Vagina (tissue), 2 donors: Measurements from ENCODE around the gene SLC39A12.

ENCODE experiments used
- CTCF ChIP-seq, 3 experiments: fragments of 450-650 bp in 2 of 3; fragments of 200-600 bp in 1 of 3; sonication (generic) in 1 of 3; IDR thresholded peaks; one replicate each; pipeline ENCODE4 v1.5.1; 2017 to 2019; ENCODE audit warnings: antibody characterized with exemption in 3 of 3, mild to moderate bottlenecking in 2 of 3, moderate library complexity in 2 of 3
- POLR2AphosphoS5 ChIP-seq, 2 donors: sonication (generic); formaldehyde crosslinking; IDR thresholded peaks; one replicate each; pipeline ENCODE4 v1.9.0; 2017; ENCODE audit warnings: antibody characterized with exemption in 2 of 2, mild to moderate bottlenecking in 2 of 2, low read depth in 1 of 2; ENCODE audit not compliant: insufficient read depth in 1 of 2

DNA sequence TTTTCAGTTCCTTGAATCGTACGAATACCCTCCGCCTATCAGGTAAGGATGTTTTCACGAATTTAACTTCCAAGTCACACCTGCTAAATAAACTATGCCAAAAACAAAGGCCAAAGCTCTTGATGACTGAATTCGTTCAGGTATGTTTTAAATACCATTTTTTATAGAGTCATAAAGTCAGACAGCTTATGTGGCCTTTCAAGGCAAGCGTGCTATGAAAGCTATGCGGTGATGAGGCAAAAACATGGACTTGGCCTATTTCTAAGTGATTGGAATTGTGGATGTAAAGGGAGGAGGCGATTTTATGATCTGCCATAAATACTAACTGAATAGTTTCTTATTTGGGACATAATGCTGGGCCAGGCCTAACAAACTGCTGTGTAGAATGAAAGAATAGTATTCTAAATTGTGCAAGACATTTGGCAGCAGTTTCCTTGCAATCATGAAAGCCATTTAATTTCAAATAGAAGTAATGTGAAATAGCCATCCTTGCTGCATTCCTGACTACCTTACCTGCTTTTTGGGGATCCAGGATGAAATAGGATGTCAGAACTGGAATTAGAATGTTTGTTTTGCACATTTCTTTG lies 14.0 kb downstream of the SLC39A12 start:
- TF ChIP-seq CTCF (IDR thresholded peaks at IDR 0.05) (no peak), POLR2AphosphoS5 (IDR thresholded peaks at IDR 0.05; ENCODE audit: insufficient read depth in 1 of 2, low read depth in 1 of 2) (no peak)
